ENCODE results near the gene GET4.
A peak's percentile ranks its signal among the peaks of the same experiment; 100 is the strongest.

GET4 gene, protein sequence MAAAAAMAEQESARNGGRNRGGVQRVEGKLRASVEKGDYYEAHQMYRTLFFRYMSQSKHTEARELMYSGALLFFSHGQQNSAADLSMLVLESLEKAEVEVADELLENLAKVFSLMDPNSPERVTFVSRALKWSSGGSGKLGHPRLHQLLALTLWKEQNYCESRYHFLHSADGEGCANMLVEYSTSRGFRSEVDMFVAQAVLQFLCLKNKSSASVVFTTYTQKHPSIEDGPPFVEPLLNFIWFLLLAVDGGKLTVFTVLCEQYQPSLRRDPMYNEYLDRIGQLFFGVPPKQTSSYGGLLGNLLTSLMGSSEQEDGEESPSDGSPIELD

DNA sequence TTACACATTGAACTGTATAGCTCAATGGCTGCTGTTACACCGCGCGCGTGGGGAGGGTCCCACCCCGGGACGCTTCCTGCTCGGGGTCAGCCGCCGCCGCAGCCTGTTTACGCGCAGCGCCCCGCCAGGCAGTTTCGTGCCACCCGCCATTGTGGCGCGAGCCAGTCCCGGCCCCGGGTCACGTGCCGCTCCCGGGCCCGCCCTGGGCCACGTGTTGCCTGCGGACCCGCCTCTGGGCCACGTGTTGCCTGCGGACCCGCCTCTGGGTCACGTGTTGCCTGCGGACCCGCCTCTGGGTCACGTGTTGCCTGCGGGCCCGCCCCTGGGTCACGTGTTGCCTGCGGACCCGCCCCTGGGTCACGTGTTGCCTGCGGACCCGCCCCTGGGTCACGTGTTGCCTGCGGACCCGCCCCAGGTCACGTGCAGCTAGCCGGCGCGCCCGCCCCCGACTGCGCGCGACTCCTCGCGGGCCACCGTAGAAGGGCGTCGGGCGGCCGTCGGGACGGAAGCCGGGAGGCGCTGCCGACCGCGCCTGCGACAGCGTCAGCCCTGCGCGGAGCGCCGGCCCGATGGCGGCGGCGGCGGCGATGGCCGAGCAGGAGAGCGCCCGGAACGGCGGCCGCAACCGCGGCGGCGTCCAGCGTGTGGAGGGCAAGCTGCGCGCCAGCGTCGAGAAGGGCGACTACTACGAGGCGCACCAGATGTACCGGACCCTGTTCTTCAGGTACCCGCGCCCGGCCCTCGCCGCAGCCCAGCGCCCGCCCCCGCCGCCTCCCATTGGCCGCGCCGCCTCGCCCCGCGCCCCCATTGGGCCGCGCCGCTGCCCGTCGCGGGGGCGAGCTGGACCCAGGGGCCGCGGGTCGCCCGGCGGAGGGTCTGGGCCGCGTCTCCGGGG lies at the start of gene GET4:
Gene GET4 (plus strand): TSS at position 478 of the 895 bp plus-strand sequence. CDS start 92 bp downstream, at position 570.
- peak; percentile 96 for DNase-seq (ENCODE audit: low read depth)

DNA sequence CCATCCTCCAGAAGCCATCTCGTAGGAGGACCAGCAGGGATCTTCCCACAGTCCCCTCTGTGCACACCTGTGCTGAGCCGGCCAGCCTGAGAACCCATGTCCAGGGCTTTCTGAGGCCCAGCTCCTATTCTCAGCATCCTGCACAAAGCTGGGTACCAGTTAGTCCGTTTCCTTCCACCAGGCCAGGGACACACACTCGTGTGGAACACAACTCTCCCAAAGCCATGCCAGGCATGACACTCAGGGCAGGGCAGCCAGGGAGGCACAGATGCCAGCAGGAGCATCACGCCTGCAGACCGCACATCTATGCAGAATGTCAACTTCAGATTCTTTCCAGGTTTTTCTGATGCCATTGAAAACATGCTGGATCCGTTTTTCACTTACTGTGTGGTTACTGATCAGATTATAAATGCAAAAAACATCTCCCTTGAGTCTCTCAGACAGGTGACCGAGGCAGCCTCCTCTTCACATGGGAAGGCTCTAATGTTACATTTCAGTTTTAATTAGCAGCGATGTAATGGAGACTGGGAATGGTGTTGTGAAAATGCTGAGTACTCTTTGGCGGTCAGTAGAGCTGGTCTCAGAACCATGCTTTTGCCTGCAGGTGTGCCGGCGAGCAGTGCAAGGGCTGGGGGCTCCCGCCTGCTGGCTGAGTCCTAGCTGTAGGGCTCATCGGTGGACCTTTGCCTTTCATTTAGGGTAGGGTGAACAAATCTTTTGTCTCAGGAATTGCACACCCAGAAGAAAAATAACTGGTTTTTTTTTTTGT lies 47.4 kb upstream of the GET4 start:
- DNase-seq (ENCODE audit: low read depth), result no peak

DNA sequence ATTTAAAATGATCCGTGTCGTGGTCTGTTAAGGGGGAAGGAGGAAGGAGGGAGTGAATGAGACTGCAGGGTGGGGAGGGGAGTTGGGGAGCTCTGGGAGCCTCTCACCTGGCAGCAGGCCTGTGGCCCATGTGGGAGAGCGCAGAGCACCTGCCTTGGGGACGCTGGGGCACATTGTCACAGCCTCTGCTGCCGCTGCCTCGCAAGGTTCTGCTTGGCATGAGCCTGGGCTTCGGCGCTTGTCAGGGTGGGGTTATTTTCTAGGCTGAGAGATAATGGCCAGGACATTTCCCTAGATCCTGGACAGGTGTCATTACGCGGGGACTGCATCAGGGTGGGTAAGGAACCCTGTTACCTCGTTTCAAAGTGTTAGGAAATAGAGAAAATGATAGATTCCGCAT lies 46.3 kb upstream of the GET4 start:
- DNase-seq (ENCODE audit: low read depth), result no peak

DNA sequence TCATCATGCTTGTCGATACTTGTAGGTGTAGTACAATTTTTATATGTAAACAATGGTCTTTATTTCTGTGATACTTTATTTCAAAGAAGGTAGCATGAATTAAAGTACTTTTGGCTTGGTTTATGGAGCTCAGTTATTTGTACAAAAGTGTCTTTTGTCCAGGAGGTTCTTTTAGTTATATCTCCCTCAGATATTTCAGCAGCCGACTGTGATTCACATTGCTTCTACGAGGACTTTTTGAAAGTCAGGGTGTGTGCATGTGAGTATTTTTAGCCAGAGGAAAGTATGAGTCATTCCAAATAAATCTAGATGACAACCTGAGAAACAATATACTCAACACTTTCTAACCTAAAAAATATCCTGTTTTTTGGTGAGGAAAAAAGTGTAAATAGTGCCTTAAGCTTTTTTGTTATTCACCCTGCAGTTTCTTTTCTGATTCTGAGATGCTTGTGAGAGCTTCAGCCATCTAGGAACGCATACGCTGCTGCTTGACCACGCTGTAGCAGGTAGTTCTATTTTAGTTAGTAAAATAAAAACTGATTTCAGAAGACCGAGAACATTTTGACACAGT lies 44.7 kb upstream of the GET4 start:
- DNase-seq (ENCODE audit: low read depth), result no peak

DNA sequence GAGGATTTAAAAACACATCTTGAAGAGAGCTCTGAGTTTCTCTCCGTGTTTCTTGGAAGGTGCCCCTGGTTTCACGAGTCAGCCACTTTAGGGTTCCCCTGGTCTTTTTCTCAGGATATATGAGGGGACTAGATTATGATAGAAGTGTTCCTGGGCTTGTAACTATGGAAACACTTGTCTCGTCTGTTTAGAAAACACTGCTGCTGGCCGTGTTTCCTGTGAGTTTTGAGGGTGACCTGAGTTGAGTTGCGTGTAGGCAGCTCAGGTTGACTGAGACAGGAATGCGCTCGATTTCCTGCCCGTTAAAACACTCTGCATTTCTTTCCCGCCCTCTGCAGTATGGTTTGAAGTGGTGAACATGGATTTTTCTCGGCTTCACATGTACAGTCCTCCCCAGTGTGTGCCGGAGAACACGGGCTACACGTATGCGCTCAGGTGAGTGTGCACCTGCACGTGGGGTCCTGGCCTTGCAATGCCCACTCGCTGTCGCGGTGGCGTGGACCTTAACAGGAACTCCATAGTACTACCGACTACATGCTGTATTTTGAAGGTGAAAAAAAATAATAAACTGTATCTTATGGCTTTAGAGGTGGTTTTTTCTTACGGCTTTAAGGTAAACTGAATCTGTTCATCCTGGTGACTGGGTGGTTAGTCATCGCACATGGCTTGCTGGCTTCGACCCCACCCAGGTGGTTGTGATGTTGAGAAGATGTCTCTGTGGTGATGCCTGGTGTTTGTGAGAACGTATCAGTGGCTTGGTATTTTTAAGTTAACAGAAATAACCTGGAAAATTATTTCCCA lies 44.0 kb upstream of the GET4 start, which contains the start of gene SUN1:
Gene SUN1 (plus strand): TSS at position 310 of the 801 bp plus-strand sequence. CDS start 49 bp downstream, at position 359.
- DNase-seq (ENCODE audit: low read depth), result peak; percentile 55

DNA sequence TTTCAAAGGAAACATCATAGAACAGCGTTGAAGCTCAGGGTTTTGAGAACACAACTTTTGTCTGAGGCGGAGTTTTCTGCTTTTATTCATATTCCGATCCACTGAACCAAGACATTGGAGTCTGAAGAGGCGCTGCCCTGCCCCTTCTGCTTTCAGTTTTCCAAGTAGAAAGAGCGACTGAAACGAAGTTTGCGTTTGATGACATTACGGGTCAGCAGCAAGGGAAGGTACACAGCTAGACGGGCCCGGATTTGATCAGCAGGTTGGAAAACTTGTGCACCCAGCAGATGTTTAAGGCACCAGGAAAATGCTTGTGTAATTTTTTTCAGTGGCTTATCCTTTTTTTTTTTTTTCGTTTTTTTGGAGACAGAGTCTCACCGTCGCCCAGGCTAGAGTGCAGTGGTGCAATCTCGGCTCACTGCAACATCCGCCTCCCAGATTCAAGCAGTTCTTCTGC lies 43.4 kb upstream of the GET4 start:
- no peak for DNase-seq (ENCODE audit: low read depth)

DNA sequence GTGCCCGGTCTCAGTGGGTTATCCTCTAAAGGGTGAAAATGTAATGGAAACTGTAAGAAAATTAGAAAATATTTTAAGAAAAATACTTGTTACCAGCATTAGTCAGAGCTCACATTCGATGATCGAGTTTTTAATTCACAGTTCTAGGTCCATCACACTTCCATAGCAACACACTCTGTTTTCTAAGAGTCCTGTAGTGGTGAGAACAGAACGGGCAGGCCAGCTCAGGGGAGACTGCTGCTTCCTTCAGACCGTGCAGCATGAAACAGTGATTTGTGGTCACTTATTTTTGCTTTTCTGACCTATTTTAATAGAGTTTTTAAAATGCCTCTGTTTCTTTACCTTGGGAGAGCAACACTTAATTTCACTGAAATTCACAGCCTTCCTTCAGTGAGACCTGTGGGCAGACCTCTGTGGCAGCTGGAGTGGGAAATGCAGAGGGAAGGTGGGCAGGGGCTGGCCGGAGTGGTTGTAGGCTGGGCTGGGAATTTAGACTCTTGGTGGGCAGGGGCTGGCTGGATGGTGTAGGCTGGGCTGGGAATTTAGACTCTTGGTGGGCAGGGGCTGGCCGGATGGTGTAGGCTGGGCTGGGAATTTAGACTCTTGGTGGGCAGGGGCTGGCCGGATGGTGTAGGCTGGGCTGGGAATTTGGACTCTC lies 42.6 kb upstream of the GET4 start:
- no peak for DNase-seq (ENCODE audit: low read depth)

DNA sequence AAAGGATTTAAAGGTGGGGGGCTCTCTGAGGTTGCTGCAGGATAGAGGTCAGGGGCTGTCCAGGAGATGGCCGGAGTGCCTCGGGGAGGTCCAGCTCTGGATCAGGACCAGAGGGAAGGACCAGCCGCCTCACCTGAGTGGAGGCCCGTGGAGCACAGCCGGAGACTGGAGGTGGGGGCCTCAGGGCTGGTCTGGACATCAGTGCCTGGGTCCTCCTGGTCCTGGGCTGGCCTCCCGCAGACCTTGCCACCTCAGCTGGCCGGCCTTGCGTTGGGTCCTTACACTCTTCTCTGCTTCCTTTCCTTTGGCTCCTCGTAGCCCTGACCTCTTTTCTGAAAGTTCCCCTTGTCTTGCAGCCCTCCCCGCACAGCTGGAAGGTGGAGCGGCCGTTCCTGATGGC lies 42.1 kb upstream of the GET4 start:
- no peak for DNase-seq (ENCODE audit: low read depth)

DNA sequence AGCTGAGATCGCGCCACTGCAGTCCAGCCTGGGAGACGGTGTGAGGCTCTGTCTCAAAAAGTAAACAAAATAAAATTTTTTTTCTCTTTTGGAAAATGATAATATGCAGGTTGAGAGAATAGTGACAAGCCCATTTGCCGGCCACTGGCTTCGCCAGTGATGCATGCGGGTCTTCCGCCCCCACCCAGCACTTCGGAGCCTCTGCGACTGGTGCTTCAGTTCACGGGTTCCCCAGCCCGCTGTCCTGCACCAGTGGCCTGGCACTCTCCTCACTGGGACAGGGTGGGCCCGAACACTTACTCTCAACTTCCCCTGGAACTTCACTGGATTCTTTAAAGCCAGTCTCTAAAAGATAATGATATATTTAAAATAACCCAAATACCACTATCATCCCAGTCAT lies 41.3 kb upstream of the GET4 start:
- DNase-seq (ENCODE audit: low read depth), result no peak

DNA sequence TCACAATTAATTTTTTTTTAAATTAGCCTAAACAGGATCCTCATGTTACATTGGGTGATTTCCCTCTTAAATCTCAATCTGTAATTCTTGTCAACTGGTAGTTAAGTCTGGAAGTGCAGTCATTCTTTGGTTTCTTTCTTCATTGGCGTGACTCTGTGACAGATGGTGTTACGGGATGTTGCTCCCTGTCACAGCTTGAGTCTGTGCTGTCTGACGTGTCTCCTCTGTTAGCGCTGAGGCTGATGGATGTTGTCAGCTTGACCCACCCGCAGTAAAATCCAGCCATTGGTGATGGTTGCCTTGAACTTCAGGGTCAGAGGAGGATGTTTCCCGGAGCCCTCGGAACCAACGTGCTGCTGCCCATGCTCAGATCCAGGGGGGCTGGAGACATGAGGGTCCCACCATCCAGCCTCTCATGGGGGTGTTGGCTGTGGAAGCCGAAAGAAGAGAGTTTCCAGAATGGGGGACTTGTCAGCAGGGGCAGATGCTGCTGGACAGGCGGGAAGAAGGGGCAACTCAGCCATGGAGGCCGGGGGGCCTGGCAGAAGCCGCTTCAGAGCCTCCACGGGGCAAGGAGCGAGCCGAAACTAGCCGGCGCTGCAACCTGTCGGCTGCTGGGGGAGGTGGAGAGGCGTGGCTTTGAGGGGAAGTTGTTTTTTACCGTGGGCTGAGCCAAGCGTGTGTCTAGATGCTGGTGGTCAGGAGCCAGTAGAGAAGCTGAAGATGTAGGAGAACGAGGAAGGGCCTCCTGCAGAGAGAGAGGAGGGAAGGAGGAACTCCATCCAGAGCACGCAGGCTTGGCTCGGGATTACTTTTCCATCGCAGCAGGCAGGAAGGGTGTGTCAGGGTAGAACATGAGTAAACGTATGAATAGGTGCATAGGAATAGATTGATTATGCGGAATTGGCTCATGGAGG lies 40.6 kb upstream of the GET4 start:
- no peak for DNase-seq (ENCODE audit: low read depth)

DNA sequence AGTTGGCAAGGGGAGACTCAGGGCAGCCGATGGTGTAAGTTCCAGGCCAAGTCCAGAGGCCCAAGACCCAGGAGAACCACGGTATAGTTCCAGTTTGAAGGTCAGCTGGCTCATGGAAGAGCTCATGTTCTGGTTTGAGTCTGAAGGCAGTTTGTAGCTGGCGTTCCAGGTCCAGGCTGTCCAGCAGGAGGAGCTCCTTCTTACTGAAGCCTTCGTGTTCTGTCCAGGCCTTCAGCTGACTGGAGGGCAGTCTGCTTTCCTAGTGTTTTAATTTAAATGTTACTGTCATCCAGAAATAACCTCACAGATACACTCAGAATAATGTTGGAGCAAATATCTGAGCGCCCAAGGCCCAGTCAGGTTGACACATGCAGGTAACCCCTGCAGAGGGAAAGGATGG lies 39.9 kb upstream of the GET4 start:
- DNase-seq (ENCODE audit: low read depth), result no peak

DNA sequence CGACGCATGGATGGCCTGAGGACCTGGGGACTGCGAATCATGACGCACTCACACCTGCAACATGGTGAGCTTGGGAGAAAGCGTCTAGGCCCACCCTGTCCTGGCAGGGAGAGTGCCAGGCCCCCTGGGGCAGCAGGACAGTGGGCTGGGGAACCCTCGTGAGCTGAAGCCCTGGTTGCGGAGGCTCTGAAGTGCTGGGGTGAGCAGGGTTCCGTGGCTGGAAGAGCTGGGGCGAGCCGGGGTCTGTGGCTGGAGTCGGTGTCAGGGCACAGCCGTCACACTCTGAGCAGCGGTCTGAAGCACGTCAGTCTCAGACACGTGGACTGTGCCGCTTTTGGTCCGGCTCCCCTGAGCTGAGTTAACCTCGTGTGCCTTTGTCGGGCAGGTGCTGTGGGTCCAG lies 39.4 kb upstream of the GET4 start:
- DNase-seq (ENCODE audit: low read depth), result no peak

DNA sequence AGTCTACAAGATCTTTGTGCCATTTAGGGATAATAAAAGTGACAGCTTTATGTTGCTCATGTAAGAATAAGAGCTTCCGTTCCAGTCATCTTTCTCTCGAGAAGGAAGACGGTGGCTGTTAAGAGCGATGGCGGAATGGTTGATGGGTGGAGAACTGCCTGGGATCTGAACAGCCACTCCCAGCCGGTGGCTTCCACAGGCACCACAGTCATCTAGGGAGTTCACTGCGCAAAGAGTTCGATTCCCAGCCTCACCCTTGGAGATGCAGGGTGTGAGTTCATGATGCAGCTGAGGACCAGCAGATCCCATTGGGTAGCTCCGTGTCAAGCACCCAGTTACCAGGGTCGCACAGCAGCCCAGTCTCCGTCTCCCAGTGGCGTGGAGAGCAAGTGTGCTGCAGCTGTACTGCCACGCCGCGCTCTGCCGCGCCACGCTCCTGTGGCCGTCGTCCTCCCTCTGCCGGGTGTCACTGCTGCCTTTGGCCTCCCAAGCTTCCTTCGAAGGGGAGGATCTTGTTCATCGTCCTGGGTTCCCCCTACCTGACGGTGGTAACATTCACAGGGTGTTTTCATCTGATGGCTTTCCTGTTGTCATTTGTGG lies 36.3 kb upstream of the GET4 start:
- DNase-seq (ENCODE audit: low read depth), result no peak

DNA sequence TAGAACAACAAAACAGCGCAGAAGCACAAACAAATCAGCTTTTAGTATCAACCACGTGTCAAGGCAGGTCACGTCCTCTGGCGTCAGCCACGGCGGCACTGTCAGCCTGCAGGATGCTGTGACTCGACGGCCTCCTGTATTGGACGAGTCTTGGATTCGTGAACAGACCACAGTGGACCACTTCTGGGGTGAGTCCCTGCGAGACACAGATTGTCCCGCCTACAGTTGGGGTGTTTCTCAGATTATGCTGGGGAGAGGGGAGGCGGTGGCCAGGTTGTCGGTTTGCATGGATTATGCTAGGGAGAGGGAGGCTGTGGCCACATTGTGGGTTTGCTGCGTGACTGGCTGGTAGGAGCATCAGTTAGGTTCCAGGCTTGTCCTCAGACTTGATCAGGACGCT lies 34.4 kb upstream of the GET4 start:
- no peak for DNase-seq (ENCODE audit: low read depth)

DNA sequence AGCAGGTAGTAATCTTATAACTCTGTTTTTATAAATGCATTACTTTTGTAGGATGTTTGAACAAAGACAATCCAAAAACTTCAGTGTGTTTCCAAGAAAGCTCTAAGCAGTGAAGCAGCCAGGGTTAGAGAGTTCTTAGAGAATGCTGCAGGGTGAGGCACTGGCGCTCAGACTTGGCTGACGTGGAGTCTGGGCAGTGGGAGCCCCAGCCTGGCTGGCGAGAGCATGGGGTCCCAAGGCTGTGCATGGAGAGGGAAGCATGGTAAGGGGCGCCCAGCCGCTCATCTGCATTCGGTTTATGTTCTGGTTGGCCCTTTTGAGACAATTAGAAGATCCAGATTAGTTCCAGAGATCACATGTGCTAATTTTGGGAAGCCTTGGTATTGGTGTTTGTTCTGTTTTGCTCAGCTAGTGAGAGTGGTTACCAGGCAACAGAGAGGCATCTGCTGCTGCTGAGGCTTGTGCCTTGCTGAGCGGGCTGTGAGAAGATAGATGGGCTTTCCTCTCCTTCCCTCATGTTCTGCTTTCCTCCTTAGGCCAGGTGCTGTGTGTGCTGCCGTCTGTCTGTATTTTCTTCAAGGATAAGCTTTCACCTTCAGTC lies 33.8 kb upstream of the GET4 start:
- DNase-seq (ENCODE audit: low read depth), result no peak

DNA sequence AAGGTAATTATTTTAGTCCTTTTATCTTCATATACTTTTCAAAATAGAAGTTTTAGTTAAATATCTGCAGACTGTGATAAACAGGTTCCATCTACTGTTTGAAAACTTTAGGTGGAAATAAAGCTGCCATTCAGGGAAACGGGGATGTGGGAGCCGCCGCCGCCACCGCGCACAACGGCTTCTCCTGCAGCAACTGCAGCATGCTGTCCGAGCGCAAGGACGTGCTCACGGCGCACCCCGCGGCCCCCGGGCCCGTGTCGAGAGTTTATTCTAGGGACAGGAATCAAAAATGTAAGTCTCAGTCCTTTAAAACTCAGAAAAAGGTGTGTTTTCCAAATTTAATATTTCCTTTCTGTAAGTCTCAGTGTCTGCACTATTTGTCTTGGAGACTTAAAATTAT lies 33.1 kb upstream of the GET4 start:
- no peak for DNase-seq (ENCODE audit: low read depth)

DNA sequence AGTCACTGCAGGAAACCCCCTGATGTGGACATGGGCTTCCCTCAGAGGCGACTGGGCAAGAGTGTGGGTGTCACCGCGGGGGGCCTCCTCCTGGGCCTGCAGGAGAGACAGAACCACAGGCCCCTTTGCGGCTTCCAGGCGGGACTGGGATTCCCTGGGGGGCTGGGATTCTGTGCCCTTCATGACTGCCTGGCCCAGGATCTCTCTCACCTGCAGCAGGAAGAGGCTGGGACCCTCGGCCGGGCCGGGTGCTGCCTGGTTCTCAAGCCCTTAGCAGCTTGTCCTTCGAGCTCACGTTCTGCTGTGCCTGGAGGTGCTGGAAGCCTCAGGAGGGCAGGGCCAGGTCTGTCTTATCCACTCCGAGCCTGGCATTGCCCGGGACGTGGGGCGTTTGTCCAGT lies 32.3 kb upstream of the GET4 start:
- no peak for DNase-seq (ENCODE audit: low read depth)

DNA sequence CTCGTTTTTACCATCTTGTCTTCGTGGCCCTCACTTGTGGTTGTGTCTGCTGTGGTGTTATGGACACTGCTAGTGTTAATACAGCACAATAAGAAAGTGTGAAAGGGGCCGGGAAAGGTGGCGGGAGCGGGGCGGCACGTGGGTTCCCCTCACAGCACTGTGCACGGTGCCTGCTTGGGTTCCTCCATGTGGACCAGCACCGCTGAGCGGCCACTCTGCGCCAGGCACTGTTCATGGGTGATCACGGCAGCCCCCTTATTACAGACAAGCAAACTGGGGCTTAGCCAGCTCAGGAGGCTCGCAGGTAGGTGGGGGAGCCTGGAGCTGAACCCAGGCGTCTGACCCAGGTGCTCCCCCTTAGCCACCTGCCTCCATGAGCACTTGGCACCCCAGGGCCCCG lies 31.8 kb upstream of the GET4 start:
- no peak for DNase-seq (ENCODE audit: low read depth)

DNA sequence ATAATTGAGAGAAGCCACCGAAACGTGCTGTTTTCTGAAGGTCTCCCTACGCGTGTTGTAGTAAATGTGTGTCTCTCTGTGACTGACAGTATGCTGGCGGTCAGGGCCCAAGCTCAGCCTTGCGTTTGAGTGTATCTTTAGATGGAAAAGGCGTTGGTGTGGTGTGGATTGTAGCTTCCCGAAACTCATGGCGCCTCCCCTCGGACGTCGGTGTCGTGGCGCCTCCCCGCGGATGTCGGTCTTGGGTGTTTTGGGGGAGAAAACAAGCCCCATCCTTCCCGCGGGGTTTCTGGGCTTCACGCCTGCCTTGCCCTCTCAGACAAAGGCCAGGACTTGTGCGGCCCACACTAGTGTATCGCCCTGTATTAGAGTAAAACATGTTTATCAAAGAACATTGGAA lies 31.3 kb upstream of the GET4 start:
- DNase-seq (ENCODE audit: low read depth), result no peak

Data from activated T-helper 1 cell treated with Interleukin-2 at 50 U/mL for 16 hours (primary cell).